K562 (cell line): ENCODE measurements around the gene ENC1. TPM values are rescaled to one million over a fixed set of nuclear protein-coding genes. Genes with fewer than 3 reads are reported as not detected.

Source experiments
- ATAC-seq: fragments of 200-7000 bp; cut with Tn5 transposase; 3 replicates; pipeline ENCODE4 v1.9.1; 2020; ENCODE audit warnings: moderate library complexity
- BruUV-seq: library from RNA; stranded (reverse); fragments of 400-500 nt; replicated peaks from 2 replicates; lab custom pipeline; 2021; lab: Mats Ljungman, UMichigan
- CTCF ChIA-PET: fragments of 300-600 bp; formaldehyde crosslinking; extraction: SDS; loops from one replicate; lab custom pipeline; 2021; ENCODE audit warnings: low intra/inter-chr PET ratio; lab: Yijun Ruan, JAX
- POLR2A ChIA-PET: fragments of 300-600, 350-650 bp; sonication (Branson Sonifier 250); formaldehyde crosslinking; extraction: SDS; loops from one replicate; lab custom pipeline; 2021; ENCODE audit warnings: antibody characterized with exemption, inconsistent platforms; lab: Yijun Ruan, JAX
- DNase-seq, 4 experiments: peaks; one replicate each; pipeline versions ENCODE4 v3.0.0 to v3.0.0-alpha.2; 2011 to 2018; ENCODE audit warnings: low spot score in 3 of 4, mixed read lengths in 3 of 4; ENCODE audit errors: extremely low read depth in 1 of 4
- FAIRE-seq: peaks from 2 replicates; lab custom pipeline; 2011; peaks lifted over from hg19 to GRCh38; lab: Jason Lieb, UNC
- H2AFZ ChIP-seq: 2 replicates; pipeline ENCODE4 v1.6.0; 2011; ENCODE audit warnings: low read depth, low read length, control low read depth, inconsistent platforms
- H3K27ac ChIP-seq: fragments of 200-600 bp; 3 replicates; pipeline ENCODE4 v1.8.0; 2011; ENCODE audit warnings: low read depth, mild to moderate bottlenecking, control low read depth, inconsistent platforms, low read length, moderate library complexity, mixed read lengths; ENCODE audit errors: extremely low read depth
- H3K27me3 ChIP-seq, 2 experiments: fragments of 300-600 bp in 1 of 2; 2 replicates in 1 of 2; 3 replicates in 1 of 2; pipeline versions ENCODE4 v1.6.0 to v1.8.0; 2011; ENCODE audit warnings: inconsistent platforms in 2 of 2, low read length in 2 of 2, mild to moderate bottlenecking in 1 of 2, mixed read lengths in 1 of 2, moderate library complexity in 1 of 2; ENCODE audit not compliant: control insufficient read depth in 2 of 2, insufficient read depth in 2 of 2
- H3K36me3 ChIP-seq: fragments of 300-600 bp; 3 replicates; pipeline ENCODE4 v1.8.0; 2011; ENCODE audit warnings: mild to moderate bottlenecking, low read length, inconsistent platforms; ENCODE audit not compliant: control insufficient read depth, insufficient read depth
- H3K4me1 ChIP-seq, 2 experiments: fragments of 200-600 bp in 1 of 2; replicated peaks in 1 of 2; 2 replicates in 1 of 2; 3 replicates in 1 of 2; pipeline versions ENCODE4 v1.5.1 to v1.8.0; 2011; ENCODE audit warnings: inconsistent platforms in 2 of 2, low read length in 2 of 2, mild to moderate bottlenecking in 1 of 2, mixed read lengths in 1 of 2, moderate library complexity in 1 of 2; ENCODE audit not compliant: control insufficient read depth in 2 of 2, insufficient read depth in 2 of 2
- H3K4me2 ChIP-seq: 2 replicates; pipeline ENCODE4 v1.6.1; 2011; ENCODE audit warnings: low read length, control low read depth, inconsistent platforms, mixed read lengths; ENCODE audit not compliant: insufficient read depth
- H3K4me3 ChIP-seq: fragments of 200-600 bp; sonication (generic), shearing (Covaris generic); 2 replicates; pipeline ENCODE4 v1.5.1; 2016; ENCODE audit warnings: control low read depth, inconsistent platforms
- H3K79me2 ChIP-seq: fragments of 200-600 bp; 3 replicates; pipeline ENCODE4 v1.8.0; 2011; ENCODE audit warnings: low read length, inconsistent platforms; ENCODE audit not compliant: control insufficient read depth, insufficient read depth
- H3K9ac ChIP-seq, 2 experiments: 2 replicates each; pipeline versions ENCODE4 v1.6.0 to v1.6.1; 2011; ENCODE audit warnings: low read depth in 2 of 2, low read length in 2 of 2, control low read depth in 1 of 2, inconsistent platforms in 1 of 2, mild to moderate bottlenecking in 1 of 2, mixed read lengths in 1 of 2; ENCODE audit not compliant: insufficient read depth in 1 of 2
- H3K9me1 ChIP-seq: one replicate; pipeline ENCODE4 v1.6.0; 2011; ENCODE audit warnings: inconsistent platforms, mild to moderate bottlenecking, low read length, moderate library complexity; ENCODE audit not compliant: control insufficient read depth, insufficient read depth
- H3K9me3 ChIP-seq: replicated peaks from 2 replicates; pipeline ENCODE4 v1.5.1; 2011; ENCODE audit warnings: low read depth, low read length, inconsistent platforms; ENCODE audit not compliant: control insufficient read depth, insufficient read depth
- H4K20me1 ChIP-seq: replicated peaks from 2 replicates; pipeline ENCODE4 v1.6.1; 2011; ENCODE audit warnings: low read length, inconsistent platforms, mixed read lengths; ENCODE audit not compliant: control insufficient read depth, insufficient read depth
- BHLHE40 ChIP-seq: IDR thresholded peaks from 2 replicates; pipeline ENCODE4 v1.6.1; 2011; ENCODE audit warnings: low read length, improper control_type of control experiment
- BMI1 ChIP-seq: fragments of 150-350 bp; IDR thresholded peaks from 2 replicates; pipeline ENCODE4 v1.6.1; 2014; ENCODE audit warnings: low read length
- CAMTA2 ChIP-seq: fragments of 250-450 bp; sonication (Bioruptor Pico); conservative IDR thresholded peaks from 2 replicates; pipeline ENCODE4 v1.5.1; 2022
- CBFA2T2 ChIP-seq: fragments of 450-650 bp; conservative IDR thresholded peaks from 2 replicates; pipeline ENCODE4 v1.6.1; 2017; ENCODE audit warnings: mild to moderate bottlenecking
- CCNT2 ChIP-seq: IDR thresholded peaks from 2 replicates; pipeline ENCODE4 v1.6.1; 2011; ENCODE audit warnings: borderline replicate concordance, low read depth, mild to moderate bottlenecking, moderate library complexity, mixed read lengths, low read length; ENCODE audit not compliant: insufficient read length; ENCODE audit errors: extremely low read depth
- DPF2 ChIP-seq: fragments of 450-650 bp; IDR thresholded peaks from 2 replicates; pipeline ENCODE4 v1.6.1; 2016
- EZH2 ChIP-seq: IDR thresholded peaks from 2 replicates; pipeline ENCODE4 v1.6.1; 2012; ENCODE audit warnings: low read depth, mild to moderate bottlenecking, inconsistent platforms, low read length, borderline replicate concordance
- FUS ChIP-seq: fragments of 200-400 bp; formaldehyde crosslinking; optimal IDR thresholded peaks from 2 replicates; pipeline ENCODE3; 2017; ENCODE audit warnings: low read depth, low read length
- HNRNPL ChIP-seq: fragments of 200-400 bp; formaldehyde crosslinking; IDR thresholded peaks from 2 replicates; pipeline ENCODE4 v1.6.1; 2017; ENCODE audit warnings: low read depth, mild to moderate bottlenecking, low read length
- NFIC ChIP-seq: fragments of 450-650 bp; IDR thresholded peaks from 2 replicates; pipeline ENCODE4 v1.6.1; 2017; ENCODE audit warnings: mild to moderate bottlenecking, inconsistent platforms
- NFYB ChIP-seq: IDR thresholded peaks from 2 replicates; pipeline ENCODE4 v1.6.1; 2011; ENCODE audit warnings: mild to moderate bottlenecking, moderate library complexity; ENCODE audit not compliant: insufficient read length; ENCODE audit errors: extremely low read depth
- SAFB ChIP-seq: fragments of 200-400 bp; formaldehyde crosslinking; IDR thresholded peaks from 2 replicates; pipeline ENCODE4 v1.6.1; 2017; ENCODE audit warnings: low read depth, low read length, borderline replicate concordance
- SMARCA5 ChIP-seq: fragments of 450-650 bp; IDR thresholded peaks from 2 replicates; pipeline ENCODE4 v1.6.1; 2016
- SMARCE1 ChIP-seq: fragments of 450-650 bp; IDR thresholded peaks from 2 replicates; pipeline ENCODE4 v1.7.1; 2016; ENCODE audit warnings: mild to moderate bottlenecking
- TCF7 ChIP-seq: sonication (generic); IDR thresholded peaks from 2 replicates; pipeline ENCODE4 v1.6.1; 2016; ENCODE audit warnings: antibody characterized with exemption, borderline replicate concordance
- ZBTB26 ChIP-seq: fragments of 450-650 bp; formaldehyde crosslinking; IDR thresholded peaks from 2 replicates; pipeline ENCODE4 v1.4.0; 2022; ENCODE audit warnings: missing genetic modification characterization
- ZNF586 ChIP-seq: fragments of 450-650 bp; formaldehyde crosslinking; conservative IDR thresholded peaks from 2 replicates; pipeline ENCODE4 v1.4.0; 2020; ENCODE audit warnings: mild to moderate bottlenecking, moderate library complexity
- ZNF592 ChIP-seq: fragments of 450-650 bp; IDR thresholded peaks from 2 replicates; pipeline ENCODE4 v1.6.1; 2017; ENCODE audit warnings: antibody characterized with exemption, mild to moderate bottlenecking
- WGBS: fragments of 100-300 bp; shearing (Covaris generic); methylation state at CpG from one replicate; pipeline ENCODE4 v1.1.6; 2016; ENCODE audit warnings: low coverage, mixed read lengths; ENCODE audit not compliant: insufficient coverage; ENCODE audit errors: missing lambda C conversion rate; 5-methylcytosine and 5-hydroxymethylcytosine counted together
- in situ Hi-C: fragments of 300-500 bp; cut with MboI; formaldehyde crosslinking; loops from 4 replicates; pipeline ENCODE4 v1.15.0; 2018; ENCODE audit warnings: inconsistent platforms, mixed read lengths
- intact Hi-C: fragments of 100-400 bp; cut with micrococcal nuclease; formaldehyde crosslinking; loops from 2 replicates; pipeline ENCODE4 v1.14.2; 2022
- polyA plus RNA-seq, 8 experiments: library from polyadenylated mRNA; depleted of rRNA in 4 of 8; stranded (reverse) in 5 of 8; unstranded in 3 of 8; fragments of >200 nt; fragmentation: Nextera tagmentation in 2 of 8; fragmentation: Illumina TruSeq in 1 of 8; extraction: Ambion mirVana in 2 of 8; extraction: Trizol in 1 of 8; gene quantifications; 2 replicates each; pipeline versions ENCODE4 v1.2.1 to v1.2.3, GENCODE V29; 2011 to 2014; ENCODE audit warnings: inconsistent platforms in 1 of 8, missing spikeins in 1 of 8
- total RNA-seq, 7 experiments: library from RNA; depleted of rRNA in 6 of 7; stranded (reverse); fragments of >200 nt in 6 of 7; fragmentation: Illumina TruSeq in 2 of 7; extraction: Trizol in 2 of 7; gene quantifications; 2 replicates each; pipeline versions ENCODE4 v1.2.1 to v1.2.3, GENCODE V29; 2011 to 2021; ENCODE audit warnings: low replicate concordance in 1 of 7

The ENC1 gene
- total and polyA plus RNA-seq, 9 of the 15 experiments (the other 6 are each of a cell fraction or from before 2014, with no cell fraction given), result 0.17 to 3.2 (median 0.97) TPM

GRCh38 chr5:74672215-74672877 is 31.8 kb upstream of the ENC1 start:
- ChIA-PET CTCF (interaction anchor here (0.7 to 2.6 kb wide), 3 partner anchors 243 to 1584 kb away, joined by 3 to 12 read pairs (median 5); no protein-coding TSS in a partner anchor), POLR2A (no interaction called here)
- no peak for FAIRE-seq
- H3K9ac ChIP-seq, result no peak overlapping the region
- no peak overlapping the region for H3K27ac ChIP-seq
- peaks cover 12 to 26% of the 10 kb centered on the region in 2 experiments; a peak in 4 of 5 replicates for H3K27me3 ChIP-seq
- H3K9me1 ChIP-seq, result no peaks in the 10 kb centered on the region
- H2AFZ ChIP-seq, result no peak overlapping the region
- in situ Hi-C loops, result no loop called here
- H3K4me3 ChIP-seq, result no peak overlapping the region
- H3K4me1 ChIP-seq, result no peaks in the 10 kb centered on the region; a peak in 1 of 5 replicates
- H4K20me1 ChIP-seq, result no peaks in the 10 kb centered on the region
- DNase-seq, result no peak
- no TSS peak for BruUV-seq
- no peaks in the 10 kb centered on the region for H3K9me3 ChIP-seq
- 0% methylated on average over 5 of the region's 5 CpGs for WGBS
- no peaks in the 10 kb centered on the region for H3K79me2 ChIP-seq
- no peak for ATAC-seq
- no peaks in the 10 kb centered on the region for H3K36me3 ChIP-seq
- no peak overlapping the region for H3K4me2 ChIP-seq
- intact Hi-C loops, result loop anchor here (10.0 kb wide), 1 partner anchor 1582 kb away; no protein-coding TSS in a partner anchor
- TF ChIP-seq NFYB, result no peak
- no peak for TF ChIP-seq HNRNPL
- TF ChIP-seq SMARCE1, result no peak
- no peak for TF ChIP-seq ZNF586 (CRISPR knock-in tag)
- TF ChIP-seq SMARCA5, result no peak
- TF ChIP-seq TCF7, result no peak
- no peak for TF ChIP-seq SAFB
- no peak for TF ChIP-seq NFIC
- no peak for TF ChIP-seq DPF2
- TF ChIP-seq CAMTA2 (CRISPR knock-in tag), result no peak
- no peak for TF ChIP-seq ZBTB26 (CRISPR knock-in tag)
- no peak for TF ChIP-seq EZH2
- no peak for TF ChIP-seq FUS
- no peak for TF ChIP-seq BHLHE40
- no peak for TF ChIP-seq BMI1
- no peak for TF ChIP-seq ZNF592
- TF ChIP-seq CCNT2, result no peak
- TF ChIP-seq CBFA2T2, result no peak
